H1 (cell line): ENCODE results near the gene GDPD4. TPM values are rescaled to one million over a fixed set of nuclear protein-coding genes. Genes with fewer than 3 reads are reported as not detected.

ENCODE experiments used
- CTCF ChIA-PET: fragments of 300-600 bp; sonication (Branson Sonifier 250); formaldehyde crosslinking; loops from one replicate; lab custom pipeline; 2021; ENCODE audit not compliant: partially characterized antibody; lab: Charles Lee
- POLR2A ChIA-PET: fragments of 300-600 bp; sonication (Branson Sonifier 250); formaldehyde crosslinking; loops from one replicate; lab custom pipeline; 2021; ENCODE audit warnings: inconsistent platforms; ENCODE audit not compliant: partially characterized antibody; lab: Charles Lee
- DNase-seq, 2 experiments: peaks; one replicate each; pipeline versions ENCODE4 v3.0.0 to v3.0.0-alpha.2; 2010 to 2022; ENCODE audit warnings: low spot score in 2 of 2, low read depth in 1 of 2, mixed read lengths in 1 of 2
- FAIRE-seq: peaks from 2 replicates; lab custom pipeline; 2011; peaks lifted over from hg19 to GRCh38; lab: Jason Lieb, UNC
- H2AFZ ChIP-seq: 2 replicates; pipeline ENCODE4 v1.8.1; 2012; ENCODE audit warnings: low read length, inconsistent platforms
- H2AK5ac ChIP-seq: 2 replicates; pipeline ENCODE4 v1.6.1; 2013; ENCODE audit warnings: low read depth, low read length
- H2BK120ac ChIP-seq: replicated peaks from 2 replicates; pipeline ENCODE3; 2013; ENCODE audit warnings: low read depth, low read length, inconsistent platforms
- H2BK12ac ChIP-seq: 2 replicates; pipeline ENCODE4 v1.6.1; 2013; ENCODE audit warnings: low read depth, low read length
- H2BK15ac ChIP-seq: 2 replicates; pipeline ENCODE4 v1.6.1; 2013; ENCODE audit warnings: low read length
- H2BK20ac ChIP-seq: 2 replicates; pipeline ENCODE4 v1.6.1; 2013; ENCODE audit warnings: low read length
- H2BK5ac ChIP-seq: 2 replicates; pipeline ENCODE4 v1.6.1; 2013; ENCODE audit warnings: low read depth, low read length
- H3K14ac ChIP-seq: 2 replicates; pipeline ENCODE4 v1.6.1; 2013; ENCODE audit warnings: inconsistent platforms; ENCODE audit not compliant: insufficient read length
- H3K18ac ChIP-seq: 2 replicates; pipeline ENCODE4 v1.6.1; 2013; ENCODE audit warnings: low read length; ENCODE audit errors: extremely low read depth
- H3K23ac ChIP-seq: 2 replicates; pipeline ENCODE4 v1.6.1; 2013; ENCODE audit warnings: inconsistent platforms; ENCODE audit not compliant: insufficient read length
- H3K23me2 ChIP-seq: 2 replicates; pipeline ENCODE4 v1.6.1; 2013; ENCODE audit warnings: low read depth, low read length
- H3K27ac ChIP-seq: 2 replicates; pipeline ENCODE4 v1.6.1; 2011; ENCODE audit warnings: low read depth, low read length, inconsistent platforms
- H3K27me3 ChIP-seq, 4 experiments: replicated peaks in 1 of 4; 1 replicate in 1 of 4; 2 replicates in 3 of 4; pipeline versions ENCODE4 v1.6.1 to v1.8.1; 2011 to 2013; ENCODE audit warnings: low read length in 3 of 4, mild to moderate bottlenecking in 3 of 4, inconsistent platforms in 2 of 4, mixed read lengths in 2 of 4, moderate library complexity in 1 of 4; ENCODE audit not compliant: control insufficient read depth in 3 of 4, insufficient read depth in 3 of 4; ENCODE audit errors: extremely low read depth in 1 of 4
- H3K36me3 ChIP-seq, 4 experiments: 2 replicates each; pipeline versions ENCODE4 v1.6.1 to v1.8.1; 2011 to 2013; ENCODE audit warnings: mild to moderate bottlenecking in 4 of 4, low read length in 3 of 4, moderate library complexity in 2 of 4, control low read depth in 1 of 4, inconsistent platforms in 1 of 4; ENCODE audit not compliant: insufficient read depth in 4 of 4, control insufficient read depth in 2 of 4
- H3K4ac ChIP-seq: replicated peaks from 2 replicates; pipeline ENCODE3; 2013; ENCODE audit warnings: low read length, low read depth, mixed read lengths, inconsistent platforms; ENCODE audit not compliant: insufficient read length
- H3K4me1 ChIP-seq, 4 experiments: replicated peaks in 1 of 4; 1 replicate in 1 of 4; 2 replicates in 3 of 4; pipeline versions ENCODE4 v1.6.1 to v1.8.1; 2011 to 2013; ENCODE audit warnings: low read length in 3 of 4, inconsistent platforms in 2 of 4, mixed read lengths in 1 of 4; ENCODE audit not compliant: insufficient read depth in 4 of 4, control insufficient read depth in 3 of 4
- H3K4me2 ChIP-seq, 2 experiments: 2 replicates each; pipeline versions ENCODE4 v1.6.1 to v1.8.1; 2011 to 2013; ENCODE audit warnings: low read depth in 2 of 2, low read length in 2 of 2, control low read depth in 1 of 2, inconsistent platforms in 1 of 2, mild to moderate bottlenecking in 1 of 2; ENCODE audit not compliant: insufficient read depth in 1 of 2
- H3K4me3 ChIP-seq, 4 experiments: fragments of 200-600, 300-600 bp in 1 of 4; sonication (generic), shearing (Covaris generic), sonication (Bioruptor Twin) in 1 of 4; 2 replicates each; pipeline versions ENCODE4 v1.5.1 to v1.8.1; 2011 to 2016; ENCODE audit warnings: low read length in 4 of 4, low read depth in 3 of 4, control low read depth in 2 of 4, inconsistent platforms in 2 of 4, mild to moderate bottlenecking in 2 of 4, mixed read lengths in 1 of 4, moderate library complexity in 1 of 4; ENCODE audit not compliant: insufficient read depth in 2 of 4; ENCODE audit errors: extremely low read depth in 1 of 4
- H3K56ac ChIP-seq: replicated peaks from 2 replicates; pipeline ENCODE3; 2013; ENCODE audit warnings: low read depth, mild to moderate bottlenecking, mixed read lengths, low read length, inconsistent platforms; ENCODE audit not compliant: insufficient read length
- H3K79me1 ChIP-seq: 2 replicates; pipeline ENCODE4 v1.6.1; 2013; ENCODE audit warnings: low read depth, low read length, control low read depth
- H3K79me2 ChIP-seq, 2 experiments: 2 replicates each; pipeline versions ENCODE4 v1.6.1 to v1.8.1; 2012 to 2013; ENCODE audit warnings: low read length in 2 of 2, mild to moderate bottlenecking in 2 of 2, inconsistent platforms in 1 of 2; ENCODE audit not compliant: insufficient read depth in 2 of 2, control insufficient read depth in 1 of 2
- H3K9ac ChIP-seq, 4 experiments: replicated peaks in 1 of 4; 1 replicate in 1 of 4; 2 replicates in 3 of 4; pipeline versions ENCODE4 v1.6.1 to v1.8.1; 2011 to 2013; ENCODE audit warnings: low read depth in 3 of 4, low read length in 3 of 4, control low read depth in 2 of 4, mild to moderate bottlenecking in 2 of 4, moderate library complexity in 2 of 4, inconsistent platforms in 1 of 4; ENCODE audit errors: extremely low read depth in 1 of 4
- H3K9me3 ChIP-seq, 2 experiments: 2 replicates each; pipeline versions ENCODE4 v1.6.1 to v1.8.1; 2012 to 2013; ENCODE audit warnings: mild to moderate bottlenecking in 2 of 2, moderate library complexity in 2 of 2, control low read depth in 1 of 2, inconsistent platforms in 1 of 2, low read depth in 1 of 2, low read length in 1 of 2, mixed read lengths in 1 of 2; ENCODE audit not compliant: insufficient read depth in 2 of 2
- H4K20me1 ChIP-seq, 2 experiments: replicated peaks in 1 of 2; 2 replicates each; pipeline versions ENCODE3 to v1.8.1; 2011 to 2013; ENCODE audit warnings: inconsistent platforms in 2 of 2, low read length in 2 of 2, mild to moderate bottlenecking in 1 of 2; ENCODE audit not compliant: insufficient read depth in 2 of 2, control insufficient read depth in 1 of 2
- H4K5ac ChIP-seq: 2 replicates; pipeline ENCODE4 v1.6.1; 2013; ENCODE audit warnings: low read length, low read depth, mixed read lengths, inconsistent platforms; ENCODE audit not compliant: insufficient read length
- H4K8ac ChIP-seq: 2 replicates; pipeline ENCODE4 v1.8.0; 2013; ENCODE audit warnings: mild to moderate bottlenecking, moderate library complexity, low read length, inconsistent platforms; ENCODE audit not compliant: insufficient read depth; ENCODE audit errors: extremely low read depth
- H4K91ac ChIP-seq: replicated peaks from 2 replicates; pipeline ENCODE3; 2013; ENCODE audit warnings: low read length, mixed read lengths, inconsistent platforms; ENCODE audit not compliant: insufficient read length
- ASH2L ChIP-seq: fragments of 200-600, 300-600 bp; sonication (generic); IDR thresholded peaks from one replicate; pipeline ENCODE4 v1.7.1; 2017; ENCODE audit warnings: low read length
- BACH1 ChIP-seq: IDR thresholded peaks from 2 replicates; pipeline ENCODE4 v1.6.1; 2012; ENCODE audit warnings: low read length, improper control_type of control experiment
- BRCA1 ChIP-seq: IDR thresholded peaks from 2 replicates; pipeline ENCODE4 v1.6.1; 2012; ENCODE audit warnings: low read depth, low read length, improper control_type of control experiment
- CTBP2 ChIP-seq: IDR thresholded peaks from 2 replicates; pipeline ENCODE4 v1.7.0; 2011; ENCODE audit warnings: borderline replicate concordance, mild to moderate bottlenecking, moderate library complexity, mixed read lengths, low read length; ENCODE audit not compliant: insufficient read depth, insufficient read length
- FOSL1 ChIP-seq: IDR thresholded peaks from 2 replicates; pipeline ENCODE4 v1.6.1; 2011; ENCODE audit warnings: mild to moderate bottlenecking, low read depth, low read length, moderate library complexity; ENCODE audit not compliant: insufficient read depth
- MAFK ChIP-seq: IDR thresholded peaks from 2 replicates; pipeline ENCODE4 v1.6.1; 2012; ENCODE audit warnings: low read depth, mild to moderate bottlenecking, improper control_type of control experiment, low read length
- RAD21 ChIP-seq, 2 experiments: IDR thresholded peaks in 1 of 2; conservative IDR thresholded peaks in 1 of 2; 2 replicates each; pipeline ENCODE4 v1.6.1; 2011; ENCODE audit warnings: low read depth in 2 of 2, low read length in 2 of 2, improper control_type of control experiment in 1 of 2, inconsistent platforms in 1 of 2, mild to moderate bottlenecking in 1 of 2, moderate library complexity in 1 of 2
- RNF2 ChIP-seq: fragments of 200-900, 300-1000 bp; sonication (generic); IDR thresholded peaks from 2 replicates; pipeline ENCODE4 v1.7.1; 2016; ENCODE audit warnings: borderline replicate concordance, low read depth, mild to moderate bottlenecking, antibody characterized with exemption, low read length; ENCODE audit not compliant: poor library complexity, severe bottlenecking; ENCODE audit errors: missing control alignments
- SIN3A ChIP-seq, 2 experiments: IDR thresholded peaks in 1 of 2; conservative IDR thresholded peaks in 1 of 2; 2 replicates each; pipeline ENCODE4 v1.6.1; 2011 to 2012; ENCODE audit warnings: low read length in 2 of 2, improper control_type of control experiment in 1 of 2, low read depth in 1 of 2, mild to moderate bottlenecking in 1 of 2
- TBP ChIP-seq: IDR thresholded peaks from 2 replicates; pipeline ENCODE4 v1.6.1; 2011; ENCODE audit warnings: low read depth, low read length, improper control_type of control experiment
- YY1 ChIP-seq: IDR thresholded peaks from 2 replicates; pipeline ENCODE4 v1.6.1; 2011; ENCODE audit warnings: low read depth, mild to moderate bottlenecking, low read length
- ZNF274 ChIP-seq: IDR thresholded peaks from 2 replicates; pipeline ENCODE4 v1.7.0; 2012; ENCODE audit warnings: low read length, borderline replicate concordance; ENCODE audit errors: extremely low read depth
- WGBS, 2 experiments: shearing (Covaris generic) in 1 of 2; methylation state at CpG; one replicate each; pipeline versions ENCODE4 v1.1.6 to v1.1.7; 2013 to 2015; ENCODE audit warnings: low lambda C conversion rate in 2 of 2, mixed read lengths in 2 of 2, inconsistent platforms in 1 of 2, low coverage in 1 of 2, missing lambda C conversion rate in 1 of 2; ENCODE audit not compliant: insufficient replicate concordance in 2 of 2, insufficient coverage in 1 of 2, insufficient read length in 1 of 2; ENCODE audit errors: extremely low coverage in 1 of 2, missing lambda C conversion rate in 1 of 2; 5-methylcytosine and 5-hydroxymethylcytosine counted together
- polyA plus RNA-seq, 7 experiments: library from polyadenylated mRNA; depleted of rRNA in 3 of 7; stranded (reverse) in 5 of 7; unstranded in 2 of 7; fragments of >200 nt in 5 of 7; fragments of 200-250 nt in 2 of 7; gene quantifications; 1 replicate in 5 of 7; 2 replicates in 1 of 7; 4 replicates in 1 of 7; pipeline versions ENCODE4 v1.2.1 to v1.2.3, GENCODE V29; 2011 to 2013; ENCODE audit warnings: missing spikeins in 2 of 7, mixed read lengths in 2 of 7
- total RNA-seq: library from RNA; stranded (reverse); fragmentation: NEBNext Ultra II Directional; extraction: Animal tissue kit (Norgen Biotek cat#: 25700); gene quantifications from 2 replicates; pipeline ENCODE4 v1.2.1, GENCODE V29; 2021

The GDPD4 gene
- total and polyA plus RNA-seq, 2 of the 8 experiments (the other 6 are each of a cell fraction or from before 2014, with no cell fraction given) = not detected

DNA sequence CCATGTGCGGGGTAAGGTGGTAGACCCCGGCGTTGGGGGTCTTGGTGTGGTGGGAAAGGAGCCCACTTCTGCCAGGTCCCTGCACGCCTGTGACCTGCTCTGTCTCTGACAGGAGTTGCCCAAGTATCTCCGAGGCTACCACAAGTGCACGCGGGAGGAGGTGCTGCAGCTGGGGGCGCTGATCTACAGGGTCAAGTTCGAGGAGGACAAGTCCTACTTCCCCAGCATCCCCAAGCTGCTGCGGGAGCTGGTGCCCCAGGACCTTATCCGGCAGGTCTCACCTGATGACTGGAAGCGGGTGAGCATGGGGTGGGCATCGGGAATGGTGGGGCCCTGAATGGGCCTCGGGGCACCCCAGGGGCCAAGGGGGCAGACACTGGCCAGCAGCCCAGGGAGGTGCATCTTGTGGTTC lies 90.4 kb downstream of the GDPD4 start:
- Histone ChIP-seq H2AK5ac (no peak overlapping the region), H2BK20ac (no peak overlapping the region), H4K5ac (no peak overlapping the region), H3K4me1 (no peaks in the 10 kb centered on the region), H4K91ac (no peak overlapping the region), H3K14ac (no peak overlapping the region), H3K79me1 (no peaks in the 10 kb centered on the region), H3K23me2 (no peaks in the 10 kb centered on the region), H3K56ac (no peak overlapping the region), H4K8ac (no peak overlapping the region), H3K9me3 (no peaks in the 10 kb centered on the region), H2BK12ac (no peak overlapping the region), H3K4ac (no peak overlapping the region), H3K4me3 (no peak overlapping the region), H3K9ac (no peak overlapping the region), H3K23ac (no peak overlapping the region), H3K27me3 (no peaks in the 10 kb centered on the region), H2BK120ac (no peak overlapping the region), H2AFZ (no peak overlapping the region), H3K36me3 (no peaks in the 10 kb centered on the region), H3K18ac (no peak overlapping the region), H4K20me1 (no peaks in the 10 kb centered on the region), H2BK15ac (no peak overlapping the region), H3K4me2 (no peak overlapping the region), H3K27ac (no peak overlapping the region), H2BK5ac (no peak overlapping the region), H3K79me2 (no peaks in the 10 kb centered on the region)
- DNase-seq (no peak), FAIRE-seq (no peak)
- CTCF ChIA-PET = interaction anchor here (0.6 to 2.6 kb wide), 7 partner anchors 12 to 658 kb away, joined by 3 to 14 read pairs (median 3); no protein-coding TSS in a partner anchor
- POLR2A ChIA-PET = no interaction called here
- WGBS, 2 experiments = 96% methylated on average over 14 of the region's 14 CpGs; no CpG with 5 or more reads in 1 of the 2 experiments
- no peak for TF ChIP-seq RAD21 (IDR thresholded peaks at IDR 0.05 in 1 of 2, conservative IDR thresholded peaks at IDR 0.05 in 1 of 2; ENCODE audit: low read depth in 2 of 2, low read length in 2 of 2)
- TF ChIP-seq TBP = no peak
- TF ChIP-seq ZNF274 = no peak
- no peak for TF ChIP-seq RNF2
- TF ChIP-seq BACH1 = no peak
- TF ChIP-seq BRCA1 = no peak
- no peak for TF ChIP-seq SIN3A (conservative IDR thresholded peaks at IDR 0.05 in 1 of 2, IDR thresholded peaks at IDR 0.05 in 1 of 2; ENCODE audit: low read depth in 1 of 2, low read length in 2 of 2)
- TF ChIP-seq ASH2L = no peak
- TF ChIP-seq CTBP2 = no peak
- TF ChIP-seq MAFK = no peak
- no peak for TF ChIP-seq YY1
- no peak for TF ChIP-seq FOSL1
